ENCODE data around the gene PRDM11. TPM values are rescaled to one million over a fixed set of nuclear protein-coding genes. Genes with fewer than 3 reads are reported as not detected.

PRDM11 gene
- total and polyA plus RNA-seq, 2 experiments from 2014 or later, result 11.8 to 20.5 TPM

GRCh38 chr11:45233804-45234170 lies 87.3 kb downstream of the PRDM11 start:
- Histone ChIP-seq H3K9me3 (ENCODE audit: low read depth) (no peaks in the 10 kb centered on the region), H3K4me1 (ENCODE audit: low read depth) (no peaks in the 10 kb centered on the region), H3K36me3 (no peaks in the 10 kb centered on the region), H3K27ac (no peak overlapping the region), H3K27me3 (peaks cover 8% of the 10 kb centered on the region), H3K4me3 (no peak overlapping the region)
- no peak for TF ChIP-seq CTCF (IDR thresholded peaks at IDR 0.05; ENCODE audit: low read depth, low read length)
- DNase-seq (ENCODE audit: low read depth in 1 of 2, low spot score in 1 of 2), result no peak

- peaks cover 10% of the 10 kb centered on the region for H3K27me3 ChIP-seq
- no peaks in the 10 kb centered on the region for H3K36me3 ChIP-seq
- no peak overlapping the region for H3K27ac ChIP-seq
- no peak for TF ChIP-seq CTCF (IDR thresholded peaks at IDR 0.05; ENCODE audit: low read depth, low read length)
- DNase-seq (ENCODE audit: low read depth in 1 of 2, low spot score in 1 of 2), result no peak
- H3K4me1 ChIP-seq (ENCODE audit: low read depth), result no peaks in the 10 kb centered on the region
- no peak overlapping the region for H3K4me3 ChIP-seq
- no peaks in the 10 kb centered on the region for H3K9me3 ChIP-seq (ENCODE audit: low read depth)
Observed at GRCh38 chr11:45234306-45235006, 88.0 kb downstream of the PRDM11 start.

- no peak overlapping the region for H3K4me3 ChIP-seq
- peak in 1 of 2 donors; percentile 9 for DNase-seq (ENCODE audit: low read depth in 1 of 2, low spot score in 1 of 2)
- no peak for TF ChIP-seq CTCF (IDR thresholded peaks at IDR 0.05; ENCODE audit: low read depth, low read length)
- peaks cover 10% of the 10 kb centered on the region for H3K27me3 ChIP-seq
- no peak overlapping the region for H3K27ac ChIP-seq
- no peaks in the 10 kb centered on the region for H3K4me1 ChIP-seq (ENCODE audit: low read depth)
- H3K36me3 ChIP-seq, result no peaks in the 10 kb centered on the region
- no peaks in the 10 kb centered on the region for H3K9me3 ChIP-seq (ENCODE audit: low read depth)
Observed at GRCh38 chr11:45237711-45238315, 91.4 kb downstream of the PRDM11 start.

GRCh38 chr11:45238724-45239123 lies 92.3 kb downstream of the PRDM11 start:
- DNase-seq (ENCODE audit: low read depth in 1 of 2, low spot score in 1 of 2), result peak in 1 of 2 donors; percentile 74
- Histone ChIP-seq H3K4me3 (no peak overlapping the region), H3K27ac (no peak overlapping the region), H3K4me1 (ENCODE audit: low read depth) (no peaks in the 10 kb centered on the region), H3K9me3 (ENCODE audit: low read depth) (no peaks in the 10 kb centered on the region), H3K36me3 (no peaks in the 10 kb centered on the region), H3K27me3 (peaks cover 10% of the 10 kb centered on the region)
- no peak for TF ChIP-seq CTCF (IDR thresholded peaks at IDR 0.05; ENCODE audit: low read depth, low read length)

GRCh38 chr11:45239733-45240132 lies 93.3 kb downstream of the PRDM11 start:
- no peaks in the 10 kb centered on the region for H3K4me1 ChIP-seq (ENCODE audit: low read depth)
- H3K27ac ChIP-seq, result no peak overlapping the region
- TF ChIP-seq CTCF (IDR thresholded peaks at IDR 0.05; ENCODE audit: low read depth, low read length), result no peak
- H3K27me3 ChIP-seq, result peaks cover 10% of the 10 kb centered on the region
- DNase-seq (ENCODE audit: low read depth in 1 of 2, low spot score in 1 of 2), result no peak
- H3K4me3 ChIP-seq, result no peak overlapping the region
- H3K36me3 ChIP-seq, result no peaks in the 10 kb centered on the region
- H3K9me3 ChIP-seq (ENCODE audit: low read depth), result no peaks in the 10 kb centered on the region

Data from cardiac muscle cell (in vitro differentiated cells and primary cell).